Stimulated activated naive B cell treated with anti-CD40 and anti-IgM and Interleukin-4, amounts not matched to agents 10 μg/mL and 1 μg/mL and 100 μg/mL, for 72 hours (primary cell): ENCODE results near the gene BCAS1.

Experiments
- ATAC-seq, 2 donors: fragments of 150-1000 bp; cut with Tn5 transposase; replicated peaks; 2 replicates each; pipeline ENCODE4 v1.10.0; 2021; ENCODE audit warnings: moderate library complexity in 1 of 2
- DNase-seq: peaks from one replicate; pipeline ENCODE4 v3.0.0; 2021
- H3K27ac Mint-ChIP-seq: one replicate; pipeline ENCODE4 v1.8.0; 2022; ENCODE audit warnings: mild to moderate bottlenecking, mixed read lengths
- H3K27me3 Mint-ChIP-seq, 2 donors: one replicate each; pipeline ENCODE4 v1.8.0; 2022; ENCODE audit warnings: mixed read lengths in 2 of 2
- H3K36me3 Mint-ChIP-seq, 2 donors: one replicate each; pipeline ENCODE4 v1.8.0; 2022; ENCODE audit warnings: mixed read lengths in 2 of 2, mild to moderate bottlenecking in 1 of 2
- H3K4me1 Mint-ChIP-seq, 2 donors: one replicate each; pipeline ENCODE4 v1.8.0; 2022; ENCODE audit warnings: mixed read lengths in 2 of 2, mild to moderate bottlenecking in 1 of 2
- H3K4me3 Mint-ChIP-seq, 2 donors: one replicate each; pipeline ENCODE4 v1.8.0; 2022; ENCODE audit warnings: mild to moderate bottlenecking in 2 of 2, mixed read lengths in 2 of 2, moderate library complexity in 1 of 2
- H3K9me3 Mint-ChIP-seq, 2 donors: one replicate each; pipeline ENCODE4 v1.8.0; 2022; ENCODE audit warnings: mixed read lengths in 2 of 2, mild to moderate bottlenecking in 1 of 2

BCAS1 gene

DNA sequence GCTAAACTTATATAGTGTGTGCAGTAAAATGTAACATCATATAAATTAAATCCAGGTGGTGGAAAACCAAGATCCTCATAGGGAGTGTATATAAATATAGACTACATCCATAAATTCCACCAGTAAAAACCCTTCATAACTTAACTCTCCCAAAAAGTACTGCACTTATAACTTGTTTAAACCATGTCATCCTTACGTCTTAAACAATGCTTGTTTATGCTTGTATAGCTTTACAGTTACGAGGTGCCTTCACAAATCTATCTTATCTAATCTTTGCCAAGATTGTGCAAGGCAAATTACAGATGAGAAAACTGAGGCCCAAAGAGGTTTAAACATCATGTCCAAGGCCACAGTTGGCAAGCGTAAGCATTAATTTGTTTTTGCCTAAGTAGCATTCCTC lies 71.3 kb downstream of the BCAS1 start:
- H3K9me3 Mint-ChIP-seq: peaks cover 19 to 27% of the 10 kb centered on the region in 2 donors
- peaks cover 0 to 6% of the 10 kb centered on the region in 2 donors for H3K4me1 Mint-ChIP-seq
- DNase-seq (no peak), ATAC-seq (no peak)
- H3K4me3 Mint-ChIP-seq: no peak overlapping the region
- H3K36me3 Mint-ChIP-seq: peaks cover 3 to 15% of the 10 kb centered on the region in 2 donors
- no peak overlapping the region for H3K27ac Mint-ChIP-seq
- H3K27me3 Mint-ChIP-seq: peaks cover 22 to 39% of the 10 kb centered on the region in 2 donors

DNA sequence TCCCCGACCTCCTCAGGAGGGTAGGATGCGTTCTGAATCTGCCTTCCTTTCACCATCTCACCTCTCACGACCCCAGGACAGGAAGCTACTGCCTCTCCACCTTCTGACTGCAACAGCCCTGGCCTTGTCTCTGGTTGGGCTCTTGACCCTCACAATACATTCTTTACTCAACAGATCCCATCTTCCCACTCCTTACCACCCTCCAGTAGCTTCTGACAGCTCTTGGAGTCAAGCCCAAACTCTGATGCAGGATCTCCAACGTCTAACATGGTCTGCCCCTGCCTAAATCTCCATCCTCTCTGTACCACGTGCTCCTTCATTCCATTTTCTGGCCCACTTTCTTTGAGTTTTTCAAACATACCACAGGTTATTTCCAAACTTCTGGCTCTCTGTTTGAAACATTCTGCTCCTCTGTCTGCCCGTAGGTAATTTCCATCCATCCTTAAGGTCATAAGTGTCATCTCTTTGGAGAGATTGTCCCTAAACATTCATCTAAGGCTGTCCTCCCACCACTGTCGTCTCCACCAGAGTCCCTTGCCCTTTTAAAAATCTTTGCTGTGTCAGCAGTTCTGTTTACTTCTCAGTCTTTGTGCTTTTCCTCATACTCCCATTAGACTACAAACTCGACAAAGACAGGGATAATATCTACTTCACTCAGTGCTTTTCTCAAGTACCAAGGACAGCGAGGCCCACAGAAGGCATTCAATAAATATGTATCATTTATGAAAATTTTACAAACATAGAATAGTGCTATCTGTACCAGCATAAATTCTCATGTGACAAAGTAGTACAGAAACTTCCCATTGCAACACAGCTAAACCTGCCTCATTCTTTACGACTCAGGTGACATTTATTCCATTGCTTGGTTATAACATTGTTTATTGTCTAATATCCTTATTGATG lies 73.6 kb downstream of the BCAS1 start:
- peaks cover 18 to 25% of the 10 kb centered on the region in 2 donors for H3K27me3 Mint-ChIP-seq
- H3K4me3 Mint-ChIP-seq: no peak overlapping the region
- H3K27ac Mint-ChIP-seq: no peak overlapping the region
- ATAC-seq (no peak), DNase-seq (no peak)
- no peaks in the 10 kb centered on the region for H3K4me1 Mint-ChIP-seq
- H3K36me3 Mint-ChIP-seq: peaks cover under 1 to 9% of the 10 kb centered on the region in 2 donors
- peaks cover 15 to 20% of the 10 kb centered on the region in 2 donors for H3K9me3 Mint-ChIP-seq

DNA sequence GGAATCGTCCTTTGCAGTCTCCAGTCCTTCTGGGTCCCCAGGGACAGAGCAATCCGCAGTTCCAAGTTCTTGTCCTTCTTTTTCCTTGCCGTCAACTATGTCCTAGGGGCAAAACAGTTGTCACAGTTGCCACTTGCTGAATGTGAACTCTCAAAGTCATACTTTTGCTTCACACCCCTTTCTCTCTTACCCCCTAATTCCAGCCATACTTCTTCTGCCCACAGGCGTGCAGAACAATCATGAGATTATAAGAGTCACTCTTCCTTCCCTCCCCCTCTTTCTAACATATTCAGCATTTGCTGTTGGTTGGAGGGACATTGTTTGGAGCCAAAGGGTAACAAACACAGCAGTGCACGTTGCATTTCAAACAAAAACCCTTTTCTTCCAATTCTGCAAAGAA lies 74.4 kb downstream of the BCAS1 start:
- peaks cover 0 to 5% of the 10 kb centered on the region in 2 donors for H3K36me3 Mint-ChIP-seq
- ATAC-seq: no peak
- peaks cover 9 to 13% of the 10 kb centered on the region in 2 donors for H3K9me3 Mint-ChIP-seq

DNA sequence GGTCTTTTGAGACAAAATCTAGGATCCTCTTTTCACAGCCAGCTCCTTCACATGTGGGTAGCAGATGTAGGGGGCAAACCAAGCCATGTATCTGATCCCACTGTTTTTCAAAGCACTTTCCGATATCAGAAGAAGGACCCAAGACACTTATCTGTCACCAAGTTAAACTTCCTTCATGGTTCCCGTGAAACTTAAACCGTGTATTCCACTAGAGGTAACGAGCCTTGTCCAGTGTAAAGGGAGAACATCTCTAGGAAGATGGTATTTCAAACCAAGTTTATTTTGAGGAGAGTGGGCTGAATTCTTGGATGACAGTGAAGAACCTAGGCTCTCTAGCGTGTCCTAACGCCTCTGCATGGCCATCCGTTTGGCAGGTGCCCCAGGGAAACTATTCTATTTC lies 76.3 kb downstream of the BCAS1 start:
- Mint-ChIP-seq H3K4me1 (no peaks in the 10 kb centered on the region), H3K4me3 (no peak overlapping the region), H3K27ac (no peak overlapping the region), H3K27me3 (peaks cover 24 to 29% of the 10 kb centered on the region in 2 donors), H3K9me3 (no peaks in the 10 kb centered on the region), H3K36me3 (no peaks in the 10 kb centered on the region)
- no peak for DNase-seq
- ATAC-seq: no peak

More for the DNA sequence above, 74.4 kb downstream of the BCAS1 start:
- Mint-ChIP-seq H3K27me3 (peaks cover 25 to 27% of the 10 kb centered on the region in 2 donors), H3K27ac (no peak overlapping the region), H3K4me3 (no peak overlapping the region), H3K4me1 (no peaks in the 10 kb centered on the region)
- no peak for DNase-seq

DNA sequence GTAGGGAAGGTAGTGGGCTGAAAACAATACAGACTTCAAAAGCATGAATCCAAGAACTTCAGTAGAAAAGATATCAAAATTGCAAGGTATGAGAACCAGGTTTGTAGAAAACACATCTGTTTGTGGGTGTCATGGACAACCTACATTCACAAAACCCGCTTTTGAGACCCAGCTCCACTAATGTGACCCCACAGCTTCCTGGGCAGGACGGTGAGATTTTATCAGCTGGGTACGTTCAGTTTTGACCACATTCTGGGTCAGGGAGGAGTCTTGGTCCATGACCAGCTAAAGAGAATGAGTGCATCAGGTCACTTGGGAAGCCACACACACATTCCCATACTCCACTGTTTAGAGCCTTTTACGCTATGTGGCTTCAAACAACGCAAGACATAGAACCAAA lies 77.1 kb downstream of the BCAS1 start:
- Mint-ChIP-seq H3K27ac (no peak overlapping the region), H3K9me3 (no peaks in the 10 kb centered on the region), H3K27me3 (peaks cover 29% of the 10 kb centered on the region in 2 donors), H3K4me1 (no peaks in the 10 kb centered on the region), H3K4me3 (no peak overlapping the region), H3K36me3 (no peaks in the 10 kb centered on the region)
- no peak for DNase-seq
- no peak for ATAC-seq

DNA sequence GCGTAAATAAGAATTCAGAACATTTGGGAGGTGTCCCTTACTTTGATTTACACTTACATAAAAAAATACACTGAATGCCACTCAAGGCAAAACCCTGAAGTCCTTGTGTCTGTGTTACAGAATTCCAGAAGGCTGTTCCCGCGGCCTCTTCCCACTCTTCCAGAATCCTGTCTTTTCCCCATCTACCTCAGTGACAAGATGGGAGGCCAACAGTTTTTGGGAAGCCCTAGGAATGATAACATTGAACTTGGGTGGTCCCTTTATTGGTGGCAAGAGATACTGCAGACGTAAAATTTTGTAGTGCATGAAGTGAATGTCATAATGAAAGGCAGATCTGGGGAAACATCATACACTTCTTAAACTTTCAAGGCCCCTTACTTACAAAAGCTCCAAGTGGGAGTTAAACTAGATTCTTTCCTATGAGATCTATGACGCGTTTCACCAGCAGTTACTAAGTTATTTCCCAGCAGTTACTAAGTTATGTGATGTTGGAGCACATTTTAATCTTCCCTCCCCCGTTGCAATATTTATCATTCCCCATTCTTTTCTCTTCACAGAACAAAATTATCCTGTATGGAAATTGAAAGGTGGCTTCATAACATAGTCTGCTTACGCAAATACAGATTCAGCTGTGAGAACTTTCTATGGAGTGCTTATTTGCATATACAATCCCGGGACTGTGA lies 79.5 kb downstream of the BCAS1 start:
- no peak for DNase-seq
- H3K4me1 Mint-ChIP-seq: no peaks in the 10 kb centered on the region
- H3K4me3 Mint-ChIP-seq: no peak overlapping the region
- ATAC-seq: no peak
- no peak overlapping the region for H3K27ac Mint-ChIP-seq
- no peaks in the 10 kb centered on the region for H3K36me3 Mint-ChIP-seq
- no peaks in the 10 kb centered on the region for H3K9me3 Mint-ChIP-seq
- H3K27me3 Mint-ChIP-seq: peaks cover 26 to 32% of the 10 kb centered on the region in 2 donors

DNA sequence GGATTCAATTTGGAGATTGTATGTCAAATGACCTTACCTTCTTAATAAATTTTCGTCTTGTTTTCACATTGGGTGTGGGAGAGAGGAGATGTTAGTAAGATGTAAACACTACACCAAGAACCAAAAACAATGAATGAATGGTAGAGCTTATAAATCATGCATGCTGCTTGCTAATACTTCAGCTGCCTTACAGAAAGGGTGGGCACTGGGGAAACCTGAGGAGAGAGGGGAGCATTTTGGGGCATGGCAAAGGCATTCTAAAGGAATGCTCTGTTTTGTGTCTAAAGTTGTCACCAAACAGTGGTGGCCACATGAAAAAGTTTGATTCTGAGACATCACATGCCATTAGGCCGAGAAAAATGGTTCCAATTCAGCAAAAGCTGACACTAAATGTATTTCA lies 80.4 kb downstream of the BCAS1 start:
- no peak for ATAC-seq
- Mint-ChIP-seq H3K36me3 (no peaks in the 10 kb centered on the region), H3K27me3 (peaks cover 27 to 36% of the 10 kb centered on the region in 2 donors), H3K4me1 (no peaks in the 10 kb centered on the region), H3K4me3 (no peak overlapping the region), H3K9me3 (no peaks in the 10 kb centered on the region), H3K27ac (no peak overlapping the region)
- no peak for DNase-seq

DNA sequence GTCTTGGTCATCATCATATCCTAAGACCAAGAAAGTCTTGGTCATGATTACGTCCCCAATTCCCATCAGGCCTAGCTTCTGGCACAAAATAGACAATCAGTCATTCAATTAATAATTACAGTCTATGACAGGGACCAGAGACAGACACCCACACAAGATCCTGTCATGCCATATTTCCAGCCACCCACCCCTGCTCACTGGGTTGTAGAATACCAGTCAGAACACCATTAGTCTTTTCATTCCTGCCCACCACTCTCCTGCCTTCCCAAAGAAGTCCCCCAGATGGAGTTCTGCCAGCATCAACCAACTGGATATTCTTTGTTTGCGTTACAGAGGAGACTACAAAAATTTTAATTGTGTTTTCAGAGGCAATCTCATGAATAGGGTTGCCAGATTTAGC lies 81.0 kb downstream of the BCAS1 start:
- Mint-ChIP-seq H3K4me1 (no peaks in the 10 kb centered on the region), H3K9me3 (no peaks in the 10 kb centered on the region), H3K36me3 (no peaks in the 10 kb centered on the region)

DNA sequence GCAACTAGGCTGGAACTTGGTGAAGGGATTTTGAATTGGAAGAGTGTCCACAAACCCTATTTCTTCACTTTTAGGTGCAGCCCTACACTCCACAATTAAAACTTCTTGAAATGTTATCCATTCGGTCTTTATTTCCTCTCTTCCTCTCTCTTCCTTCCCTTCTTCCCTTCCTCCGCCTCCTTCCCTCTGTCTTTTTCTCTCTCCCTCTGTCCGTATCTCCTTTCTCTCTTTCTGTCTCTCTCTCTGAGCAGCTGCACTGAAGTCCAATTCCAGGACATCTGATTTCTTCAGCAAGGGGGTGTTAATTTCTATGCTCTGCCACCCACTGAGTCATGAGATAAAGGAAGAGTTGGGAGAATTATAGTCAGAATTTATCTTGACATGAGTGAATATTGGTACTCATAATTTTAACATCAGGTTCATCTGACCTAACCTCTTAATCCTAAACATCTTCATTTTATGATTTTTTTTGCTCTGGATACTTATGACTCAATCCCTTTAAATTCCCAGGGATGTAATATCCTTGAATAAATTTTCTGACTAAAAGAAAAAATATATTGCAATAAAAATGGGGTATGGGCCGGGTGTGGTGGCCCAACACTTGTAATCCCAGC lies 84.2 kb downstream of the BCAS1 start:
- Mint-ChIP-seq H3K9me3 (no peaks in the 10 kb centered on the region), H3K4me3 (no peak overlapping the region), H3K27me3 (peaks cover 22 to 47% of the 10 kb centered on the region in 2 donors), H3K27ac (no peak overlapping the region), H3K36me3 (no peaks in the 10 kb centered on the region), H3K4me1 (no peaks in the 10 kb centered on the region)
- ATAC-seq (no peak), DNase-seq (no peak)

More for the DNA sequence above, 81.0 kb downstream of the BCAS1 start:
- ATAC-seq (no peak), DNase-seq (no peak)
- no peak overlapping the region for H3K27ac Mint-ChIP-seq
- no peak overlapping the region for H3K4me3 Mint-ChIP-seq
- H3K27me3 Mint-ChIP-seq: peaks cover 27 to 42% of the 10 kb centered on the region in 2 donors

DNA sequence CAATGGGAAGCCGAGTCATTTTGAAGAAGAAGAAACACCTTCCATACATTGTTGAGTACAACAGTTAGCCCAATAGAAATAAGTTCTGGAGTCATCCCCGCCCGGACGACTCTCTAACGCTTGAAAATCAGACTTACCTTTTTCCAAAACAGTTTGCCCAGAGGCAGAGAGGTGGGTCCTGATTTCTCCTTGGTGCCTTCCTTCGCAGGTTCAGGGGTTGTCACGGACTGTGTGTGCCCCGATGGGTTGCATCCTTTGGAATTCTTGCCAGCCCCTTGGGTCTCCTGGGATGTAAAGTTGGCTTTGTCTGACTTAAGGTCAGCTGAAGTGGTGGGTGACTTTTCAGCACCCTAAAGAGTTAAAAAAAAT lies 85.3 kb downstream of the BCAS1 start:
- Mint-ChIP-seq H3K27me3 (peaks cover 20 to 46% of the 10 kb centered on the region in 2 donors), H3K4me1 (no peaks in the 10 kb centered on the region), H3K9me3 (no peaks in the 10 kb centered on the region), H3K36me3 (no peaks in the 10 kb centered on the region), H3K27ac (no peak overlapping the region), H3K4me3 (no peak overlapping the region)
- DNase-seq (no peak), ATAC-seq (no peak)

DNA sequence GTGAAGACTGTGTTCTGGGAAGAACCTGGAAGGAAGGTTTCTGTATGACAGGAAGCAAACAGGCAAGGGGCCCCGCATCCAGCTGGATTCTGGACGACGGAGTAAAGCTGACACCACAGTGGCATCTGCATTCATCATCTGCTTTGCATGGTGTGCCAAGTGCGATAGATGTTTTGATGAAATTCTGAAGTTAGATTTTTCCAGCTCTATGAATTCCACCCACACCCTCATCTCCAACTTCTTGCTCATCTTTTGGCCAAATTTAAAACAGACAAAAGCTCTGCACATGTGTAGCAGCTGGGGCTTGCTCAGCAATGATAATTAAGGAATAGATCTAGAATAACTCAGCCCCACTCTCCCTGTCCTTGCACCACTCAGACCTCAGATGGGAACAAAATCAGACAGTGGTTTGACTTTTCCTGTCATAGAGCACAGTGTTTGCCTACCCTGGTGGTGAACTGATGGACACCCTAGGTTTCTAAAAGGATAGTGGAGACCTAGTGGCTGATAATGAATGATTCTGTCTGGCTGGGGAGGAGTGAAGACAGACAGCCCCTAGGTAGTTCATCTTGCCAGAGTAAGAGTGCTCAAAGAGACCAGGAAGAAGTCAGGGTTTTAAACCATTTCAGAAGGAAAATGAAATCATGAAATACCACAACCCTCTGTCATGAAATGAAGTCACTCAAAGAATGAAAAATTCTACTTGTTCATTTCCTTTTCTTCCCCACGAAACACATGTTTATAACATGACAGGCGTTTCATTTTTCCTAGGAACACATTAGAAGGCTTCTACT lies 85.8 kb downstream of the BCAS1 start:
- DNase-seq (no peak), ATAC-seq (no peak)
- Mint-ChIP-seq H3K4me3 (no peak overlapping the region), H3K27me3 (peaks cover 16 to 46% of the 10 kb centered on the region in 2 donors), H3K9me3 (no peaks in the 10 kb centered on the region), H3K27ac (no peak overlapping the region), H3K4me1 (no peaks in the 10 kb centered on the region), H3K36me3 (no peaks in the 10 kb centered on the region)

DNA sequence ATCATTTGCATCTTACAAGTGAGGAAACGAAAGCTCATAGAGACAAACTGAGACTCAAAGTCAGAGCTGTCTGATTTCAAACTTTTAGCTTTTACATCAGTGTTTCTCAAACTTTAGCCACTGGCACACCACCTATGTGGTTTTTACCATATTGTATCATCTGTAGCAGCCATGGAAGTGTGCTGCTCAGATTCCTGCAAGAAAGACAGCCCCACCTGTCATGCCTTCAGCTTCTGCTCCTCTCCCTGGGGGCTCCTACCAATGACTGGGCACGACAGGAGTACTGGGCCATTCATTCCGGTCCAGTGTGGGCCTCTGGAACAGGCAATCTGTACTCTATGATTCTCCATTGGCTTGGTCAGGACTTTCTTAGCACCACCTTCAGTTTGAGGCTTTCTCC lies 87.0 kb downstream of the BCAS1 start:
- H3K36me3 Mint-ChIP-seq: no peaks in the 10 kb centered on the region
- peaks cover 24 to 52% of the 10 kb centered on the region in 2 donors for H3K27me3 Mint-ChIP-seq
- ATAC-seq (no peak), DNase-seq (no peak)
- no peaks in the 10 kb centered on the region for H3K4me1 Mint-ChIP-seq
- H3K9me3 Mint-ChIP-seq: no peaks in the 10 kb centered on the region
- H3K4me3 Mint-ChIP-seq: no peak overlapping the region
- H3K27ac Mint-ChIP-seq: no peak overlapping the region

DNA sequence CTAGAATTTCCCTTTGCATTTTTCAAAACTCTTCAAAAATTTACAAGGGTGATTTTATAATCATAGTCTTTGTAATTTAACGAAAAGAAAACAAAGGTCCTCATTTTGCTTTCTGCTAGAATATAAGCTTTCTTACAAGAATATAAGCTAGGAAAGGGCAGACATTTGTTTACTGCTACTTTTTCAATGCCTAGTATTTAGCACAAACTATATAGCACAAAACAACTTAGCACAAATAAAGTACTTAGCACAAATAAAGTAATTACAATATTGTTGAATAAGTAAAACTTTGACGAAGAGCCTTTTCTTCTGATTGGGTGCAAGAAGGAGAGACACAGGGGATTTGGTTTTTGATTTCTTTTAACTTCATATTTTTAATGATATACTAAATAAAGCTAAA lies 87.8 kb downstream of the BCAS1 start:
- no peak for DNase-seq
- Mint-ChIP-seq H3K4me3 (no peak overlapping the region), H3K9me3 (no peaks in the 10 kb centered on the region), H3K27ac (no peak overlapping the region), H3K27me3 (peaks cover 24 to 44% of the 10 kb centered on the region in 2 donors), H3K4me1 (no peaks in the 10 kb centered on the region), H3K36me3 (no peaks in the 10 kb centered on the region)
- ATAC-seq: no peak
